HG03139 (cell line): Measurements from ENCODE around the gene PCDHA4.
"Not testable (repeated sequence)": the region's sequence is repeated elsewhere in the genome, so short reads cannot be mapped to it uniquely, and the experiment has no call there.

ENCODE experiments used
- ATAC-seq: cut with Tn5 transposase; IDR thresholded peaks from one replicate; pipeline ENCODE4 v1.9.1; 2021; ENCODE audit not compliant: unreplicated experiment

Gene PCDHA4

GRCh38 chr5:140821375-140822280 lies 14.8 kb downstream of the PCDHA4 start, which contains the start of gene PCDHA5:
PCDHA5 (plus strand) TSS chr5:140821613.
- ATAC-seq: no peak

GRCh38 chr5:140822281-140822629 lies 15.4 kb downstream of the PCDHA4 start:
- no peak for ATAC-seq

GRCh38 chr5:140822969-140823368 lies 16.1 kb downstream of the PCDHA4 start:
- ATAC-seq: not testable (repeated sequence)

GRCh38 chr5:140823475-140823874 lies 16.6 kb downstream of the PCDHA4 start:
- no peak for ATAC-seq

- no peak for ATAC-seq
These were observed 21.0 kb downstream of the PCDHA4 start, which contains the start of gene PCDHA6 for GRCh38 chr5:140827704-140828361. PCDHA6 (plus strand) TSS chr5:140827960; CDS start chr5:140828092, 132 bp downstream.

GRCh38 chr5:140828362-140828737 lies 21.5 kb downstream of the PCDHA4 start:
- no peak for ATAC-seq

- ATAC-seq: not testable (repeated sequence)
These were observed 22.9 kb downstream of the PCDHA4 start for GRCh38 chr5:140829511-140830501.

- ATAC-seq: no peak
These were observed 27.1 kb downstream of the PCDHA4 start, which contains the start of gene PCDHA7 for GRCh38 chr5:140833993-140834392. PCDHA7 (plus strand) TSS chr5:140834269; CDS start chr5:140834384, 115 bp downstream.

- ATAC-seq: not testable (repeated sequence)
These were observed 27.7 kb downstream of the PCDHA4 start for GRCh38 chr5:140834439-140835008.

- no peak for ATAC-seq
These were observed 29.0 kb downstream of the PCDHA4 start for GRCh38 chr5:140835622-140836510.

GRCh38 chr5:140840978-140841962 lies 34.4 kb downstream of the PCDHA4 start, which contains the start of gene PCDHA8:
PCDHA8 (plus strand) TSS chr5:140841187; CDS start chr5:140841322, 135 bp downstream.
- no peak for ATAC-seq

GRCh38 chr5:140842798-140843733 lies 36.2 kb downstream of the PCDHA4 start:
- ATAC-seq: no peak

- not testable (repeated sequence) for ATAC-seq
These were observed 41.6 kb downstream of the PCDHA4 start, which contains the start of gene PCDHA9 for GRCh38 chr5:140848139-140849102. PCDHA9 (plus strand) TSS chr5:140848382; CDS start chr5:140848496, 114 bp downstream.

GRCh38 chr5:140849831-140850634 lies 43.2 kb downstream of the PCDHA4 start:
- not testable (repeated sequence) for ATAC-seq
